Measurements from ENCODE around the gene DOCK8. TPM values are rescaled to one million over a fixed set of nuclear protein-coding genes. Genes with fewer than 3 reads are reported as not detected.

DOCK8 gene
- total RNA-seq, 1 experiment from 2014 or later: 1.4 TPM

- H2AK5ac ChIP-seq (ENCODE audit: insufficient read length, low read length): no peak overlapping the region
- no peak overlapping the region for H4K91ac ChIP-seq (ENCODE audit: insufficient read length, low read depth, low read length)
- no peak for TF ChIP-seq CTCF (conservative IDR thresholded peaks at IDR 0.05)
- H3K56ac ChIP-seq (ENCODE audit: insufficient read length, low read depth, low read length): no peak overlapping the region
- no peak overlapping the region for H2BK12ac ChIP-seq (ENCODE audit: insufficient read length, low read depth, low read length)
- no peak overlapping the region for H3T11ph ChIP-seq (ENCODE audit: low read length)
- no peak overlapping the region for H3K23ac ChIP-seq (ENCODE audit: insufficient read length, low read depth, low read length)
- H3K18ac ChIP-seq (ENCODE audit: insufficient read length, low read depth, low read length): no peak overlapping the region
- H3K14ac ChIP-seq (ENCODE audit: insufficient read depth, low read length): no peak overlapping the region
- no peaks in the 10 kb centered on the region for H3K23me2 ChIP-seq (ENCODE audit: insufficient read length, low read depth, low read length, poor library complexity, severe bottlenecking)
- no peaks in the 10 kb centered on the region for H3K79me2 ChIP-seq (ENCODE audit: insufficient read depth, low read length)
- Mint-ChIP-seq H3K27ac (0 out of 7 replicates have a peak overlapping the region, but pooled peaks of 1 of the 3 experiments have one; percentile 3), H3K4me3 (no peak overlapping the region), H3K9me3 (no peaks in the 10 kb centered on the region), H3K27me3 (ENCODE audit: low read depth) (no peaks in the 10 kb centered on the region; the same call in 1 of the 2 replicates), H3K4me1 (peaks cover 11 to 17% of the 10 kb centered on the region in 2 experiments), H3K36me3 (ENCODE audit: insufficient read depth in 1 of 3, low read depth in 3 of 3) (no peaks in the 10 kb centered on the region)
- H3K4me1 ChIP-seq (ENCODE audit: insufficient read depth, low read length): no peaks in the 10 kb centered on the region
- H3K4ac ChIP-seq (ENCODE audit: low read depth, low read length): no peak overlapping the region
- WGBS (ENCODE audit: extremely low coverage, insufficient read length, low lambda C conversion rate): no CpG with 5 or more reads among the region's 6 CpGs
- no peak for DNase-seq
- no peak overlapping the region for H3K9ac ChIP-seq (ENCODE audit: extremely low read depth, insufficient read length, low read length)
- H2BK5ac ChIP-seq (ENCODE audit: insufficient read length, low read length): no peak overlapping the region
- H3K27ac ChIP-seq (ENCODE audit: insufficient read length, low read depth, low read length): no peak overlapping the region
- H3K4me2 ChIP-seq (ENCODE audit: insufficient read depth, insufficient read length, low read length): no peak overlapping the region
- H2BK15ac ChIP-seq (ENCODE audit: low read depth, low read length): no peak overlapping the region
- no peaks in the 10 kb centered on the region for H3K27me3 ChIP-seq (ENCODE audit: insufficient read depth, low read length)
- H4K8ac ChIP-seq (replicated peaks; ENCODE audit: insufficient read length, low read depth, low read length): no peak overlapping the region
- no peaks in the 10 kb centered on the region for H3K79me1 ChIP-seq (ENCODE audit: insufficient read depth, low read depth, low read length, poor library complexity, severe bottlenecking)
- no peak overlapping the region for H2BK20ac ChIP-seq (ENCODE audit: low read depth, low read length, poor library complexity, severe bottlenecking)
- H3K9me3 ChIP-seq (ENCODE audit: control insufficient read depth, low read depth, low read length): no peaks in the 10 kb centered on the region
- H2AFZ ChIP-seq (ENCODE audit: low read length): no peak overlapping the region
- no peak overlapping the region for H4K5ac ChIP-seq (ENCODE audit: insufficient read length, low read depth, low read length)
- no peaks in the 10 kb centered on the region for H4K20me1 ChIP-seq (ENCODE audit: control insufficient read depth, insufficient read depth, insufficient read length)
- H2BK120ac ChIP-seq (ENCODE audit: low read depth, low read length, poor library complexity, severe bottlenecking): no peak overlapping the region
Observed at GRCh38 chr9:426264-426663, 211.6 kb downstream of the DOCK8 start.
